ENCODE results near the gene LZTS2. TPM values are rescaled to one million over a fixed set of nuclear protein-coding genes. Genes with fewer than 3 reads are reported as not detected.

The LZTS2 gene
- polyA plus RNA-seq, 1 of the 3 experiments (the other 2 are of a cell fraction) = 50.6 TPM

DNA sequence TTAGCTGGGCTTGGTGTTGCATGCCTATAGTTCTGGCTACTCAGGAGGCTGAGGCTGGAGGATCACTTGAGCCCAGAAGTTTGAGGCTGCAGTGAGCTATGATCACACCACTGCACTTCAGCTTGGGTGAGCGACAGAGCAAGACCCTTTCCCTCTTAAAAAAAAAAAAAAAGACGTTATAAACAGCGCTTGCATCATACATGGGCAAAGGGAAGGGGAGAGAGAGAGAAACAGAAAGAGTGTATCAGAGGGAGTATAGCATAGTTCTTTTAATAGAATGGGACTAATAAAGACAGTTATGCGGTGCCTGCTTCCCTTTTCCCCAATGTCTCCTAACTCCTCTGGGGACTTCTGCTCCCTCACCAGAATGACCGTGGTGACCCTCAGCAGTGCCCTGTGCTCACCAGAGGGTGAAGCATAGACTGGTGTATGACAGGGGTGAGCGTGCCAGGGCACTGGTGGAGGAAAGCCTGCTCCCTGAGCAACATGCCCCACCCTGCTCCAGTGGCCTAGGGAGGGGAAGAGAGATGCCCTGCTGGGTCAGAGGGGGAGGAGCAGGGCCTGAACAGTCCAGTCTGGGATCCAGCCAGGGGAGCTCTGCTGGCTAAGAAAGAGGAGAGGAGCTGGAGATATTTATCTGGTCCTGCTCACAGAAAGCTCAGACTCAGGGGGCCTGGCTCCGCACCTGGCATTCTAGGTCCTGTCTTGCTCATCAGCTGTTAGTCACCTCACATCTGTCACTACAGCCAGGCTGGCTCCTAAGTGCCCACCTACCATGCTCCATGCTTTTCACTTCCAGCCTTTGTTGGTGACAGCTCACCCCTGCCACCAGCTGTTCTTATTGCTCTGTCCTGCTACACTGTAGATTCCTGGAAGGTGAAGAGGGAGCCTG is 29.1 kb downstream of the LZTS2 start:
- Histone ChIP-seq H3K9me3 (no peaks in the 10 kb centered on the region), H3F3A (replicated peaks; ENCODE audit: insufficient read depth) (peaks cover 18% of the 10 kb centered on the region), H3K4me1 (ENCODE audit: control insufficient read depth in 1 of 2, insufficient read depth in 2 of 2, low read depth in 1 of 2, low read length in 1 of 2) (peaks cover 5 to 39% of the 10 kb centered on the region in 2 experiments; a peak in 2 of 4 replicates), H3K4me2 (no peak overlapping the region), H2AFZ (ENCODE audit: low read depth) (no peak overlapping the region), H3K79me2 (ENCODE audit: insufficient read depth) (peaks cover 15% of the 10 kb centered on the region), H3K27ac (ENCODE audit: low read depth in 2 of 2, low read length in 1 of 2) (peak overlapping the region in 1 of 2 experiments; percentile 34; a peak in 1 of 4 replicates), H3K9ac (no peak overlapping the region), H3K4me3 (ENCODE audit: low read depth in 2 of 2, low read length in 1 of 2) (no peak overlapping the region), H4K20me1 (ENCODE audit: insufficient read depth) (peaks cover 10% of the 10 kb centered on the region), H3K36me3 (replicated peaks in 1 of 2; ENCODE audit: control insufficient read depth in 1 of 2, insufficient read depth in 2 of 2, low read length in 1 of 2) (no peaks in the 10 kb centered on the region), H3K9me2 (no peaks in the 10 kb centered on the region), H3K27me3 (ENCODE audit: insufficient read depth) (no peaks in the 10 kb centered on the region)
- ChIA-PET POLR2A (interaction anchor here (0.6 to 1.8 kb wide), 2 partner anchors 14 to 163 kb away, joined by 3 to 6 read pairs; no protein-coding TSS in a partner anchor), CTCF (interaction anchor here (0.7 to 15.0 kb wide), 12 partner anchors 12 to 113 kb away, joined by 3 to 198 read pairs (median 5); partner anchors contain the start of gene LZTS2)
- 86% methylated on average over 6 of the region's 7 CpGs for WGBS (ENCODE audit: low lambda C conversion rate)
- peak; percentile 42 for DNase-seq
- TF ChIP-seq, protein P1, sequence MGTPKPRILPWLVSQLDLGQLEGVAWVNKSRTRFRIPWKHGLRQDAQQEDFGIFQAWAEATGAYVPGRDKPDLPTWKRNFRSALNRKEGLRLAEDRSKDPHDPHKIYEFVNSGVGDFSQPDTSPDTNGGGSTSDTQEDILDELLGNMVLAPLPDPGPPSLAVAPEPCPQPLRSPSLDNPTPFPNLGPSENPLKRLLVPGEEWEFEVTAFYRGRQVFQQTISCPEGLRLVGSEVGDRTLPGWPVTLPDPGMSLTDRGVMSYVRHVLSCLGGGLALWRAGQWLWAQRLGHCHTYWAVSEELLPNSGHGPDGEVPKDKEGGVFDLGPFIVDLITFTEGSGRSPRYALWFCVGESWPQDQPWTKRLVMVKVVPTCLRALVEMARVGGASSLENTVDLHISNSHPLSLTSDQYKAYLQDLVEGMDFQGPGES (IDR thresholded peaks at IDR 0.05; ENCODE audit: low read depth, low read length) = no peak
- TF ChIP-seq, protein P2, sequence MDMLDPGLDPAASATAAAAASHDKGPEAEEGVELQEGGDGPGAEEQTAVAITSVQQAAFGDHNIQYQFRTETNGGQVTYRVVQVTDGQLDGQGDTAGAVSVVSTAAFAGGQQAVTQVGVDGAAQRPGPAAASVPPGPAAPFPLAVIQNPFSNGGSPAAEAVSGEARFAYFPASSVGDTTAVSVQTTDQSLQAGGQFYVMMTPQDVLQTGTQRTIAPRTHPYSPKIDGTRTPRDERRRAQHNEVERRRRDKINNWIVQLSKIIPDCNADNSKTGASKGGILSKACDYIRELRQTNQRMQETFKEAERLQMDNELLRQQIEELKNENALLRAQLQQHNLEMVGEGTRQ (IDR thresholded peaks at IDR 0.05; ENCODE audit: borderline replicate concordance, low read depth, low read length) = no peak
- TF ChIP-seq MXI1 (IDR thresholded peaks at IDR 0.05; ENCODE audit: low read depth, low read length) = peak; percentile 69
- TF ChIP-seq CHD2 (IDR thresholded peaks at IDR 0.05; ENCODE audit: low read length, partially characterized antibody) = peak; percentile 17

DNA sequence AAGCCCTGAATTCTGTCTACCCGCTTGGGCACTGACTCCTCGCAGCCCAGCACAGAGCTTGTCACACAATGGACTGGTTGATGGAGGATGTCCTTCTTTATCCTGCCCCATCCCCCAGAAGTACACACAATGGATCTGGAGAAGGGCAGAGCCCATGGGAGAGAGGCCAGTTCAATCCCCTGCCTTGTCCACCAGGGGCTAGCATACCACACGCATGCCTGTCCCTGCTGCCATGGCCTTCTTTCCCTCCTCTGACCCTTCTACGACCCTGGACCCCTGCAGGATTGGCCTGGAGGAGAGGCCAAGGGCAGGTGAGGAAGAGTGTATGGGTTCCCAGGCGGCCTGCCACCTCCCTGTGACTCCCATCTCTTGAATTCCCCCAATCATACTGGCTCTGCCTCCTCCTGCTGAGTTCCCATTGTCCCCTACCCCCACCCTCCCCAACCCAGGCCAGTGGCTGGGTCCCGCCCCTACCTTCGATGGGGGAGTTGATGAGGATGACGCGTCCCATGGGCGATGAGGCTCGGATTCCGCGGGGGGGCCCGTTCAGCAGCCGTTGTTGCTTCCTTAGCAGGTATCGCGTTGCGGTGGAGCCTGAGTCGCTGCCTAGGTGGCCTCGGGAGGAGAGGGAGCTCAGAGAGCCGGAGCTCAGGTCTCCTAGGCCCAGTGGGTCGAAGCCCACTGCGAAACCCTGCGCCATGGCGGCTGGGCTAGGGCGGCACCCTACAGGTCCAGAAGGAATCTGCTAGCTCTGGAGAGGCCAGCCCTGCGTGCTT is 30.1 kb downstream of the LZTS2 start:
- POLR2A ChIA-PET = interaction anchor here (0.6 to 2.7 kb wide), 3 partner anchors 13 to 162 kb away, joined by 3 to 16 read pairs (median 6); no protein-coding TSS in a partner anchor

More for the DNA sequence above, 30.1 kb downstream of the LZTS2 start:
- CTCF ChIA-PET = interaction anchor here (0.7 to 15.0 kb wide), 16 partner anchors 11 to 112 kb away, joined by 3 to 198 read pairs (median 6); partner anchors contain the start of gene LZTS2
- Histone ChIP-seq H3K79me2 (ENCODE audit: insufficient read depth) (peaks cover 25% of the 10 kb centered on the region), H3K4me2 (no peak overlapping the region), H3K9me3 (no peaks in the 10 kb centered on the region), H3K36me3 (replicated peaks in 1 of 2; ENCODE audit: control insufficient read depth in 1 of 2, insufficient read depth in 2 of 2, low read length in 1 of 2) (peaks cover 1 to 2% of the 10 kb centered on the region in 2 experiments), H4K20me1 (ENCODE audit: insufficient read depth) (peaks cover 20% of the 10 kb centered on the region), H3K4me1 (ENCODE audit: control insufficient read depth in 1 of 2, insufficient read depth in 2 of 2, low read depth in 1 of 2, low read length in 1 of 2) (peaks cover 7 to 41% of the 10 kb centered on the region in 2 experiments; a peak in 2 of 4 replicates), H3K27me3 (ENCODE audit: insufficient read depth) (no peaks in the 10 kb centered on the region), H3K9ac (no peak overlapping the region), H3K9me2 (no peaks in the 10 kb centered on the region), H3F3A (replicated peaks; ENCODE audit: insufficient read depth) (peaks cover 18% of the 10 kb centered on the region), H2AFZ (ENCODE audit: low read depth) (no peak overlapping the region), H3K4me3 (ENCODE audit: low read depth in 2 of 2, low read length in 1 of 2) (no peak overlapping the region; a peak in 1 of 4 replicates), H3K27ac (ENCODE audit: low read depth in 2 of 2, low read length in 1 of 2) (peak overlapping the region in 1 of 2 experiments; percentile 34; a peak in 1 of 4 replicates)
- WGBS (ENCODE audit: low lambda C conversion rate) = 89% methylated on average over 23 of the region's 27 CpGs
- DNase-seq = no peak
- TF ChIP-seq TAF1 (IDR thresholded peaks at IDR 0.05; ENCODE audit: borderline replicate concordance, low read depth, low read length) (no peak), MEF2A (IDR thresholded peaks at IDR 0.05; ENCODE audit: borderline replicate concordance, low read depth) (no peak)
- TF ChIP-seq, protein P3, sequence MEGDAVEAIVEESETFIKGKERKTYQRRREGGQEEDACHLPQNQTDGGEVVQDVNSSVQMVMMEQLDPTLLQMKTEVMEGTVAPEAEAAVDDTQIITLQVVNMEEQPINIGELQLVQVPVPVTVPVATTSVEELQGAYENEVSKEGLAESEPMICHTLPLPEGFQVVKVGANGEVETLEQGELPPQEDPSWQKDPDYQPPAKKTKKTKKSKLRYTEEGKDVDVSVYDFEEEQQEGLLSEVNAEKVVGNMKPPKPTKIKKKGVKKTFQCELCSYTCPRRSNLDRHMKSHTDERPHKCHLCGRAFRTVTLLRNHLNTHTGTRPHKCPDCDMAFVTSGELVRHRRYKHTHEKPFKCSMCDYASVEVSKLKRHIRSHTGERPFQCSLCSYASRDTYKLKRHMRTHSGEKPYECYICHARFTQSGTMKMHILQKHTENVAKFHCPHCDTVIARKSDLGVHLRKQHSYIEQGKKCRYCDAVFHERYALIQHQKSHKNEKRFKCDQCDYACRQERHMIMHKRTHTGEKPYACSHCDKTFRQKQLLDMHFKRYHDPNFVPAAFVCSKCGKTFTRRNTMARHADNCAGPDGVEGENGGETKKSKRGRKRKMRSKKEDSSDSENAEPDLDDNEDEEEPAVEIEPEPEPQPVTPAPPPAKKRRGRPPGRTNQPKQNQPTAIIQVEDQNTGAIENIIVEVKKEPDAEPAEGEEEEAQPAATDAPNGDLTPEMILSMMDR (IDR thresholded peaks at IDR 0.05) = peak; percentile 26; the same call in 1 of the 2 replicates

Measured in SK-N-SH (cell line).